Umbilical cord (tissue), 2 donors: Measurements from ENCODE around the gene SLC22A23. TPM values are rescaled to one million over a fixed set of nuclear protein-coding genes. Genes with fewer than 3 reads are reported as not detected.
"Not testable (repeated sequence)": the region's sequence is repeated elsewhere in the genome, so short reads cannot be mapped to it uniquely, and the experiment has no call there.

Experiments
- DNase-seq: peaks from one replicate; pipeline ENCODE4 v3.0.0-alpha.2; 2015; ENCODE audit warnings: low spot score
- total RNA-seq: library from RNA; depleted of rRNA; stranded (reverse); fragments of >200 nt; gene quantifications from one replicate; pipeline ENCODE4 v1.2.3, GENCODE V29; 2014; ENCODE audit warnings: low replicate concordance; ENCODE audit not compliant: insufficient read depth

The SLC22A23 gene
- total RNA-seq, 1 donor from 2014 or later, result 18.5 TPM

- DNase-seq, result peak; percentile 79
Measured at GRCh38 chr6:3247255-3248146, 209.3 kb downstream of the SLC22A23 start.

GRCh38 chr6:3245216-3245615 lies 211.6 kb downstream of the SLC22A23 start:
- DNase-seq, result no peak

GRCh38 chr6:3244832-3245161 lies 212.1 kb downstream of the SLC22A23 start:
- DNase-seq, result not testable (repeated sequence)

GRCh38 chr6:3244003-3244831 lies 212.6 kb downstream of the SLC22A23 start:
- no peak for DNase-seq

GRCh38 chr6:3242768-3243167 lies 214.1 kb downstream of the SLC22A23 start:
- no peak for DNase-seq

GRCh38 chr6:3241745-3242144 lies 215.1 kb downstream of the SLC22A23 start:
- not testable (repeated sequence) for DNase-seq

- no peak for DNase-seq
Measured at GRCh38 chr6:3240595-3240994, 216.3 kb downstream of the SLC22A23 start.

- DNase-seq, result no peak
Measured at GRCh38 chr6:3239110-3239830, 217.6 kb downstream of the SLC22A23 start.

GRCh38 chr6:3237761-3238662 lies 218.8 kb downstream of the SLC22A23 start:
- DNase-seq, result peak; percentile 44

GRCh38 chr6:3236005-3236404 lies 220.8 kb downstream of the SLC22A23 start:
- no peak for DNase-seq

GRCh38 chr6:3235486-3235885 lies 221.4 kb downstream of the SLC22A23 start:
- DNase-seq, result no peak

GRCh38 chr6:3233904-3234303 lies 222.9 kb downstream of the SLC22A23 start:
- no peak for DNase-seq

GRCh38 chr6:3233321-3233720 lies 223.5 kb downstream of the SLC22A23 start:
- no peak for DNase-seq

GRCh38 chr6:3232017-3232945 lies 224.6 kb downstream of the SLC22A23 start:
- no peak for DNase-seq

- peak; percentile 88 for DNase-seq
Measured at GRCh38 chr6:3231247-3232016, 225.4 kb downstream of the SLC22A23 start.

- DNase-seq, result peak; percentile 66
Measured at GRCh38 chr6:3230900-3231246, 226.0 kb downstream of the SLC22A23 start.

GRCh38 chr6:3230256-3230882 lies 226.5 kb downstream of the SLC22A23 start:
- DNase-seq, result no peak

- peak; percentile 20 for DNase-seq
Measured at GRCh38 chr6:3229566-3230178, 227.2 kb downstream of the SLC22A23 start.
